Epithelial cell of prostate (primary cell): ENCODE measurements around the gene ARL4D.

Experiments used
- DNase-seq: peaks from one replicate; pipeline ENCODE4 v3.0.0-alpha.2; 2011; ENCODE audit warnings: low read depth, low spot score
- H3K27ac ChIP-seq: fragments of 450-650 bp; 2 replicates; pipeline ENCODE4 v1.5.1; 2017; ENCODE audit warnings: mild to moderate bottlenecking

ARL4D gene

GRCh38 chr17:43449470-43450248, 50.9 kb downstream of the ARL4D start:
- DNase-seq: no peak
- H3K27ac ChIP-seq: peak overlapping the region; percentile 25
